AG09319 (cell line): ENCODE data around the gene CAMTA1.

ENCODE experiments used
- DNase-seq: peaks from one replicate; pipeline ENCODE4 v3.0.0-alpha.2; 2010; ENCODE audit warnings: low read depth; ENCODE audit errors: extremely low read depth
- CTCF ChIP-seq: IDR thresholded peaks from 2 replicates; pipeline ENCODE4 v1.5.1; 2011; ENCODE audit warnings: low read depth, mild to moderate bottlenecking, inconsistent platforms, low read length, moderate library complexity

The CAMTA1 gene

GRCh38 chr1:7292714-7293419 lies 507.6 kb downstream of the CAMTA1 start:
- TF ChIP-seq CTCF: no peak
- no peak for DNase-seq

- no peak for TF ChIP-seq CTCF
- DNase-seq: no peak
These were observed 508.7 kb downstream of the CAMTA1 start for GRCh38 chr1:7293702-7294629.

GRCh38 chr1:7294636-7295035 lies 509.4 kb downstream of the CAMTA1 start:
- TF ChIP-seq CTCF: no peak
- no peak for DNase-seq

GRCh38 chr1:7295946-7296345 lies 510.7 kb downstream of the CAMTA1 start:
- TF ChIP-seq CTCF: no peak

GRCh38 chr1:7296968-7297367 lies 511.7 kb downstream of the CAMTA1 start:
- no peak for DNase-seq
- TF ChIP-seq CTCF: no peak

More at GRCh38 chr1:7295946-7296345, 510.7 kb downstream of the CAMTA1 start:
- no peak for DNase-seq

GRCh38 chr1:7298145-7298544 lies 512.9 kb downstream of the CAMTA1 start:
- no peak for TF ChIP-seq CTCF

GRCh38 chr1:7298749-7299151 lies 513.5 kb downstream of the CAMTA1 start:
- TF ChIP-seq CTCF: no peak
- no peak for DNase-seq

More at GRCh38 chr1:7298145-7298544, 512.9 kb downstream of the CAMTA1 start:
- DNase-seq: no peak
